HepG2 (cell line): ENCODE results near the gene MARVELD3. TPM values are rescaled to one million over a fixed set of nuclear protein-coding genes. Genes with fewer than 3 reads are reported as not detected.
A peak's percentile ranks its signal among the peaks of the same experiment; 100 is the strongest.

ENCODE experiments used
- HES4 ChIP-seq: sonication (generic); formaldehyde crosslinking; IDR thresholded peaks from 2 replicates; pipeline ENCODE4 v1.9.0; 2021; ENCODE audit warnings: mild to moderate bottlenecking, missing genetic modification reagents, borderline replicate concordance
- NFAT5 ChIP-seq: sonication (generic); formaldehyde crosslinking; IDR thresholded peaks from 2 replicates; pipeline ENCODE4 v1.4.0; 2020; ENCODE audit warnings: missing genetic modification reagents
- SOX5 ChIP-seq: IDR thresholded peaks from 2 replicates; pipeline ENCODE4 v1.6.1; 2016; ENCODE audit warnings: borderline replicate concordance
- ZKSCAN1 ChIP-seq: fragments of 150-350 bp; IDR thresholded peaks from 2 replicates; pipeline ENCODE4 v1.6.1; 2014; ENCODE audit warnings: low read length
- ZNF724P ChIP-seq: sonication (generic); formaldehyde crosslinking; IDR thresholded peaks from 2 replicates; pipeline ENCODE4 v1.8.0; 2022; ENCODE audit warnings: missing genetic modification reagents, borderline replicate concordance
- polyA plus RNA-seq, 8 experiments: library from polyadenylated mRNA; depleted of rRNA in 3 of 8; stranded (reverse) in 7 of 8; unstranded in 1 of 8; fragments of >200 nt; fragmentation: Illumina TruSeq in 4 of 8; extraction: Trizol in 4 of 8; gene quantifications; 2 replicates each; pipeline versions ENCODE4 v1.2.1 to v1.2.3, GENCODE V29; 2011 to 2016; ENCODE audit warnings: low read depth in 4 of 8, missing spikeins in 1 of 8, mixed read lengths in 1 of 8; ENCODE audit not compliant: insufficient read depth in 1 of 8
- total RNA-seq, 5 experiments: library from RNA; depleted of rRNA; stranded (reverse); fragments of >200 nt; fragmentation: Illumina TruSeq; extraction: Trizol; gene quantifications; 2 replicates each; pipeline ENCODE4 v1.2.3, GENCODE V29; 2016; ENCODE audit warnings: low read depth in 1 of 5
- TF ChIP-seq, protein P1 (sequence below): sonication (generic); formaldehyde crosslinking; IDR thresholded peaks from 2 replicates; pipeline ENCODE4 v1.5.1; 2020; ENCODE audit warnings: missing genetic modification reagents, mild to moderate bottlenecking, borderline replicate concordance
- TF ChIP-seq, protein P2 (sequence below): sonication (generic); formaldehyde crosslinking; IDR thresholded peaks from 2 replicates; pipeline ENCODE4 v1.5.1; 2020; ENCODE audit warnings: mild to moderate bottlenecking, missing genetic modification reagents, borderline replicate concordance
- TF ChIP-seq, protein P3 (sequence below): sonication (generic); formaldehyde crosslinking; IDR thresholded peaks from 2 replicates; pipeline ENCODE4 v1.5.0; 2020; ENCODE audit warnings: mild to moderate bottlenecking, missing genetic modification reagents
- TF ChIP-seq, protein P4 (sequence below): sonication (generic); formaldehyde crosslinking; IDR thresholded peaks from 2 replicates; pipeline ENCODE4 v1.4.0; 2020; ENCODE audit warnings: missing genetic modification reagents

The MARVELD3 gene
- total and polyA plus RNA-seq, 2 of the 13 experiments (the other 11 are each of a cell fraction or from before 2014, with no cell fraction given), result 4.8 to 5.6 TPM

GRCh38 chr16:71670537-71670936 is 44.6 kb downstream of the MARVELD3 start (continued):
- TF ChIP-seq, protein P1, sequence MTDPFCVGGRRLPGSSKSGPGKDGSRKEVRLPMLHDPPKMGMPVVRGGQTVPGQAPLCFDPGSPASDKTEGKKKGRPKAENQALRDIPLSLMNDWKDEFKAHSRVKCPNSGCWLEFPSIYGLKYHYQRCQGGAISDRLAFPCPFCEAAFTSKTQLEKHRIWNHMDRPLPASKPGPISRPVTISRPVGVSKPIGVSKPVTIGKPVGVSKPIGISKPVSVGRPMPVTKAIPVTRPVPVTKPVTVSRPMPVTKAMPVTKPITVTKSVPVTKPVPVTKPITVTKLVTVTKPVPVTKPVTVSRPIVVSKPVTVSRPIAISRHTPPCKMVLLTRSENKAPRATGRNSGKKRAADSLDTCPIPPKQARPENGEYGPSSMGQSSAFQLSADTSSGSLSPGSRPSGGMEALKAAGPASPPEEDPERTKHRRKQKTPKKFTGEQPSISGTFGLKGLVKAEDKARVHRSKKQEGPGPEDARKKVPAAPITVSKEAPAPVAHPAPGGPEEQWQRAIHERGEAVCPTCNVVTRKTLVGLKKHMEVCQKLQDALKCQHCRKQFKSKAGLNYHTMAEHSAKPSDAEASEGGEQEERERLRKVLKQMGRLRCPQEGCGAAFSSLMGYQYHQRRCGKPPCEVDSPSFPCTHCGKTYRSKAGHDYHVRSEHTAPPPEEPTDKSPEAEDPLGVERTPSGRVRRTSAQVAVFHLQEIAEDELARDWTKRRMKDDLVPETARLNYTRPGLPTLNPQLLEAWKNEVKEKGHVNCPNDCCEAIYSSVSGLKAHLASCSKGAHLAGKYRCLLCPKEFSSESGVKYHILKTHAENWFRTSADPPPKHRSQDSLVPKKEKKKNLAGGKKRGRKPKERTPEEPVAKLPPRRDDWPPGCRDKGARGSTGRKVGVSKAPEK (CRISPR knock-in tag), result 0 out of 2 replicates have a peak, but pooled peaks have one; percentile 63
- TF ChIP-seq, protein P2, sequence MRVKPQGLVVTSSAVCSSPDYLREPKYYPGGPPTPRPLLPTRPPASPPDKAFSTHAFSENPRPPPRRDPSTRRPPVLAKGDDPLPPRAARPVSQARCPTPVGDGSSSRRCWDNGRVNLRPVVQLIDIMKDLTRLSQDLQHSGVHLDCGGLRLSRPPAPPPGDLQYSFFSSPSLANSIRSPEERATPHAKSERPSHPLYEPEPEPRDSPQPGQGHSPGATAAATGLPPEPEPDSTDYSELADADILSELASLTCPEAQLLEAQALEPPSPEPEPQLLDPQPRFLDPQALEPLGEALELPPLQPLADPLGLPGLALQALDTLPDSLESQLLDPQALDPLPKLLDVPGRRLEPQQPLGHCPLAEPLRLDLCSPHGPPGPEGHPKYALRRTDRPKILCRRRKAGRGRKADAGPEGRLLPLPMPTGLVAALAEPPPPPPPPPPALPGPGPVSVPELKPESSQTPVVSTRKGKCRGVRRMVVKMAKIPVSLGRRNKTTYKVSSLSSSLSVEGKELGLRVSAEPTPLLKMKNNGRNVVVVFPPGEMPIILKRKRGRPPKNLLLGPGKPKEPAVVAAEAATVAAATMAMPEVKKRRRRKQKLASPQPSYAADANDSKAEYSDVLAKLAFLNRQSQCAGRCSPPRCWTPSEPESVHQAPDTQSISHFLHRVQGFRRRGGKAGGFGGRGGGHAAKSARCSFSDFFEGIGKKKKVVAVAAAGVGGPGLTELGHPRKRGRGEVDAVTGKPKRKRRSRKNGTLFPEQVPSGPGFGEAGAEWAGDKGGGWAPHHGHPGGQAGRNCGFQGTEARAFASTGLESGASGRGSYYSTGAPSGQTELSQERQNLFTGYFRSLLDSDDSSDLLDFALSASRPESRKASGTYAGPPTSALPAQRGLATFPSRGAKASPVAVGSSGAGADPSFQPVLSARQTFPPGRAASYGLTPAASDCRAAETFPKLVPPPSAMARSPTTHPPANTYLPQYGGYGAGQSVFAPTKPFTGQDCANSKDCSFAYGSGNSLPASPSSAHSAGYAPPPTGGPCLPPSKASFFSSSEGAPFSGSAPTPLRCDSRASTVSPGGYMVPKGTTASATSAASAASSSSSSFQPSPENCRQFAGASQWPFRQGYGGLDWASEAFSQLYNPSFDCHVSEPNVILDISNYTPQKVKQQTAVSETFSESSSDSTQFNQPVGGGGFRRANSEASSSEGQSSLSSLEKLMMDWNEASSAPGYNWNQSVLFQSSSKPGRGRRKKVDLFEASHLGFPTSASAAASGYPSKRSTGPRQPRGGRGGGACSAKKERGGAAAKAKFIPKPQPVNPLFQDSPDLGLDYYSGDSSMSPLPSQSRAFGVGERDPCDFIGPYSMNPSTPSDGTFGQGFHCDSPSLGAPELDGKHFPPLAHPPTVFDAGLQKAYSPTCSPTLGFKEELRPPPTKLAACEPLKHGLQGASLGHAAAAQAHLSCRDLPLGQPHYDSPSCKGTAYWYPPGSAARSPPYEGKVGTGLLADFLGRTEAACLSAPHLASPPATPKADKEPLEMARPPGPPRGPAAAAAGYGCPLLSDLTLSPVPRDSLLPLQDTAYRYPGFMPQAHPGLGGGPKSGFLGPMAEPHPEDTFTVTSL (CRISPR knock-in tag), result no peak; the same call in 1 of the 2 replicates
- TF ChIP-seq ZKSCAN1 (0 out of 2 replicates have a peak, but pooled peaks have one; percentile 32), HES4 (CRISPR knock-in tag) (no peak), NFAT5 (CRISPR knock-in tag) (no peak), SOX5 (CRISPR knock-in tag) (no peak), ZNF724P (CRISPR knock-in tag) (no peak)
- TF ChIP-seq, protein P3, sequence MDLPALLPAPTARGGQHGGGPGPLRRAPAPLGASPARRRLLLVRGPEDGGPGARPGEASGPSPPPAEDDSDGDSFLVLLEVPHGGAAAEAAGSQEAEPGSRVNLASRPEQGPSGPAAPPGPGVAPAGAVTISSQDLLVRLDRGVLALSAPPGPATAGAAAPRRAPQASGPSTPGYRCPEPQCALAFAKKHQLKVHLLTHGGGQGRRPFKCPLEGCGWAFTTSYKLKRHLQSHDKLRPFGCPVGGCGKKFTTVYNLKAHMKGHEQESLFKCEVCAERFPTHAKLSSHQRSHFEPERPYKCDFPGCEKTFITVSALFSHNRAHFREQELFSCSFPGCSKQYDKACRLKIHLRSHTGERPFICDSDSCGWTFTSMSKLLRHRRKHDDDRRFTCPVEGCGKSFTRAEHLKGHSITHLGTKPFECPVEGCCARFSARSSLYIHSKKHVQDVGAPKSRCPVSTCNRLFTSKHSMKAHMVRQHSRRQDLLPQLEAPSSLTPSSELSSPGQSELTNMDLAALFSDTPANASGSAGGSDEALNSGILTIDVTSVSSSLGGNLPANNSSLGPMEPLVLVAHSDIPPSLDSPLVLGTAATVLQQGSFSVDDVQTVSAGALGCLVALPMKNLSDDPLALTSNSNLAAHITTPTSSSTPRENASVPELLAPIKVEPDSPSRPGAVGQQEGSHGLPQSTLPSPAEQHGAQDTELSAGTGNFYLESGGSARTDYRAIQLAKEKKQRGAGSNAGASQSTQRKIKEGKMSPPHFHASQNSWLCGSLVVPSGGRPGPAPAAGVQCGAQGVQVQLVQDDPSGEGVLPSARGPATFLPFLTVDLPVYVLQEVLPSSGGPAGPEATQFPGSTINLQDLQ (CRISPR knock-in tag), result no peak
- TF ChIP-seq, protein P4, sequence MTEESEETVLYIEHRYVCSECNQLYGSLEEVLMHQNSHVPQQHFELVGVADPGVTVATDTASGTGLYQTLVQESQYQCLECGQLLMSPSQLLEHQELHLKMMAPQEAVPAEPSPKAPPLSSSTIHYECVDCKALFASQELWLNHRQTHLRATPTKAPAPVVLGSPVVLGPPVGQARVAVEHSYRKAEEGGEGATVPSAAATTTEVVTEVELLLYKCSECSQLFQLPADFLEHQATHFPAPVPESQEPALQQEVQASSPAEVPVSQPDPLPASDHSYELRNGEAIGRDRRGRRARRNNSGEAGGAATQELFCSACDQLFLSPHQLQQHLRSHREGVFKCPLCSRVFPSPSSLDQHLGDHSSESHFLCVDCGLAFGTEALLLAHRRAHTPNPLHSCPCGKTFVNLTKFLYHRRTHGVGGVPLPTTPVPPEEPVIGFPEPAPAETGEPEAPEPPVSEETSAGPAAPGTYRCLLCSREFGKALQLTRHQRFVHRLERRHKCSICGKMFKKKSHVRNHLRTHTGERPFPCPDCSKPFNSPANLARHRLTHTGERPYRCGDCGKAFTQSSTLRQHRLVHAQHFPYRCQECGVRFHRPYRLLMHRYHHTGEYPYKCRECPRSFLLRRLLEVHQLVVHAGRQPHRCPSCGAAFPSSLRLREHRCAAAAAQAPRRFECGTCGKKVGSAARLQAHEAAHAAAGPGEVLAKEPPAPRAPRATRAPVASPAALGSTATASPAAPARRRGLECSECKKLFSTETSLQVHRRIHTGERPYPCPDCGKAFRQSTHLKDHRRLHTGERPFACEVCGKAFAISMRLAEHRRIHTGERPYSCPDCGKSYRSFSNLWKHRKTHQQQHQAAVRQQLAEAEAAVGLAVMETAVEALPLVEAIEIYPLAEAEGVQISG (CRISPR knock-in tag), result no peak; the same call in 1 of the 2 replicates
